Stomach (tissue), 9 donors: ENCODE data around the gene TRIM29. TPM values are rescaled to one million over a fixed set of nuclear protein-coding genes. Genes with fewer than 3 reads are reported as not detected.

ENCODE experiments used
- DNase-seq, 2 donors: peaks; one replicate each; pipeline versions ENCODE4 v3.0.0 to v3.0.0-alpha.2; 2013 to 2019
- H3K27ac ChIP-seq, 5 donors: fragments of 200-600 bp in 4 of 5; sonication (generic) in 4 of 5; one replicate each; pipeline ENCODE4 v1.5.1; 2013 to 2019; ENCODE audit warnings: mild to moderate bottlenecking in 1 of 5, moderate library complexity in 1 of 5
- H3K27me3 ChIP-seq, 3 donors: fragments of 200-600 bp; sonication (generic); one replicate each; pipeline ENCODE4 v1.5.1; 2017 to 2019; ENCODE audit warnings: mixed run types in 1 of 3
- H3K36me3 ChIP-seq, 4 donors: fragments of 200-600 bp; sonication (generic); 1 replicate in 3 of 4; 2 replicates in 1 of 4; pipeline ENCODE4 v1.5.1; 2016 to 2019
- H3K4me1 ChIP-seq, 4 donors: fragments of 200-600 bp; sonication (generic); one replicate each; pipeline ENCODE4 v1.5.1; 2016 to 2019
- H3K4me3 ChIP-seq, 4 donors: fragments of 200-600 bp; sonication (generic) in 3 of 4; one replicate each; pipeline ENCODE4 v1.5.1; 2016 to 2019; ENCODE audit warnings: mild to moderate bottlenecking in 1 of 4
- H3K9me3 ChIP-seq, 4 donors: fragments of 200-600 bp; sonication (generic); one replicate each; pipeline ENCODE4 v1.5.1; 2016 to 2019
- EP300 ChIP-seq: sonication (generic); formaldehyde crosslinking; IDR thresholded peaks from one replicate; pipeline ENCODE4 v1.6.1; 2017; ENCODE audit warnings: antibody characterized with exemption
- POLR2A ChIP-seq, 4 donors: fragments of 450-650 bp; IDR thresholded peaks; one replicate each; pipeline ENCODE4 v1.6.1; 2016; ENCODE audit warnings: antibody characterized with exemption in 4 of 4, control low read depth in 2 of 4, mild to moderate bottlenecking in 1 of 4, moderate library complexity in 1 of 4
- POLR2AphosphoS5 ChIP-seq, 3 donors: sonication (generic); formaldehyde crosslinking; IDR thresholded peaks; one replicate each; pipeline ENCODE4 v1.6.1; 2016; ENCODE audit warnings: antibody characterized with exemption in 3 of 3
- WGBS, 5 donors: extraction: QIAGEN DNeasy Blood & Tissue Kit in 3 of 5; methylation state at CpG; one replicate each; pipeline versions ENCODE4 v1.1.5 to v1.1.7; 2013 to 2018; 5-methylcytosine and 5-hydroxymethylcytosine counted together
- intact Hi-C: fragments of 100-400 bp; cut with DNase I; formaldehyde crosslinking; loops from one replicate; pipeline ENCODE4 v1.15.1; 2023; ENCODE audit warnings: low total_unique reads
- polyA plus RNA-seq, 3 donors: library from polyadenylated mRNA; stranded (reverse); fragments of 200-250 nt; gene quantifications; one replicate each; pipeline ENCODE4 v1.2.3, GENCODE V29; 2013
- total RNA-seq, 5 donors: library from RNA; depleted of rRNA; stranded (reverse); fragments of >200 nt; gene quantifications; one replicate each; pipeline versions ENCODE4 v1.1.0 to v1.2.3, GENCODE V29; 2014 to 2016
- TF ChIP-seq, protein P1 (sequence below), 7 experiments: fragments of 450-650 bp in 4 of 7; fragments of 200-600 bp in 3 of 7; sonication (generic) in 3 of 7; IDR thresholded peaks; one replicate each; pipeline ENCODE4 v1.5.1; 2016 to 2019; ENCODE audit warnings: antibody characterized with exemption in 7 of 7, control low read depth in 2 of 7, mild to moderate bottlenecking in 1 of 7
- donor health status: healthy with polysubstance abuse.
- donor health status: Bipolar disorder and iron deficiency.
- donor health status: healthy.

TRIM29 gene
- total and polyA plus RNA-seq, 8 donors: 1.4 to 287 (median 2.2) TPM; not detected in 2

DNA sequence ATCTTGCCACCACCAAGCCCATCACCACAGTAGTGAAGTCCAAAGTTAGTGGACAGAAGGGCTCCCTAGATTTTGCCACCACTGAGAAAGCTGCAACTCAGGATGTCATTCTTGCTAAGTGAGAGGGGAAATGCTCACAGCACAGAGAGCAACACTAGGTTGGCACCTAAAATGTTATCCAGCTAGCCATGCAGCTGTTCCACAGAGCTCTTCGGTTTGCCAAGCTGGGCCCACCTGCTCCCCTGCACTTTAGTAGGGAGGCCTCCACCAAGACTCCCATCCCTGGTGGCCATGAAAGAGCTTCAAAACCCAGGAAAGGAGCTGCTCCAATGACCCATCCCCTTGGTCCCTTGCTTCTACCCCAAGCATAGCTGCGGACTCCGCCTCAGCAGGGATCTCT, 63.8 kb downstream of the TRIM29 start:
- H3K27ac ChIP-seq: no peak overlapping the region
- no peak for DNase-seq
- peaks cover 0 to 4% (median 0%) of the 10 kb centered on the region in 4 donors for H3K4me1 ChIP-seq
- no peaks in the 10 kb centered on the region for H3K9me3 ChIP-seq
- peaks cover 0 to 14% (median 7%) of the 10 kb centered on the region in 3 donors for H3K27me3 ChIP-seq
- WGBS, 5 donors: 89 to 100% (median 93%) methylated on average over 3 of the region's 3 CpGs
- intact Hi-C loops: no loop called here
- no peak overlapping the region for H3K4me3 ChIP-seq
- TF ChIP-seq POLR2AphosphoS5 (IDR thresholded peaks at IDR 0.05) (no peak), EP300 (no peak), POLR2A (IDR thresholded peaks at IDR 0.05) (no peak)
- TF ChIP-seq, protein P1, sequence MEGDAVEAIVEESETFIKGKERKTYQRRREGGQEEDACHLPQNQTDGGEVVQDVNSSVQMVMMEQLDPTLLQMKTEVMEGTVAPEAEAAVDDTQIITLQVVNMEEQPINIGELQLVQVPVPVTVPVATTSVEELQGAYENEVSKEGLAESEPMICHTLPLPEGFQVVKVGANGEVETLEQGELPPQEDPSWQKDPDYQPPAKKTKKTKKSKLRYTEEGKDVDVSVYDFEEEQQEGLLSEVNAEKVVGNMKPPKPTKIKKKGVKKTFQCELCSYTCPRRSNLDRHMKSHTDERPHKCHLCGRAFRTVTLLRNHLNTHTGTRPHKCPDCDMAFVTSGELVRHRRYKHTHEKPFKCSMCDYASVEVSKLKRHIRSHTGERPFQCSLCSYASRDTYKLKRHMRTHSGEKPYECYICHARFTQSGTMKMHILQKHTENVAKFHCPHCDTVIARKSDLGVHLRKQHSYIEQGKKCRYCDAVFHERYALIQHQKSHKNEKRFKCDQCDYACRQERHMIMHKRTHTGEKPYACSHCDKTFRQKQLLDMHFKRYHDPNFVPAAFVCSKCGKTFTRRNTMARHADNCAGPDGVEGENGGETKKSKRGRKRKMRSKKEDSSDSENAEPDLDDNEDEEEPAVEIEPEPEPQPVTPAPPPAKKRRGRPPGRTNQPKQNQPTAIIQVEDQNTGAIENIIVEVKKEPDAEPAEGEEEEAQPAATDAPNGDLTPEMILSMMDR (IDR thresholded peaks at IDR 0.05): no peak
- H3K36me3 ChIP-seq: no peaks in the 10 kb centered on the region

GRCh38 chr11:120073196-120073595, 64.7 kb downstream of the TRIM29 start:
- no peaks in the 10 kb centered on the region for H3K9me3 ChIP-seq
- peaks cover 0 to 1% (median 0%) of the 10 kb centered on the region in 4 donors for H3K4me1 ChIP-seq
- intact Hi-C loops: no loop called here
- no peak overlapping the region for H3K4me3 ChIP-seq
- H3K27me3 ChIP-seq: peaks cover 0 to 15% (median 9%) of the 10 kb centered on the region in 3 donors
- H3K27ac ChIP-seq: no peak overlapping the region
- TF ChIP-seq, protein P1 (IDR thresholded peaks at IDR 0.05): no peak
- TF ChIP-seq POLR2AphosphoS5 (IDR thresholded peaks at IDR 0.05): no peak
- no peak for TF ChIP-seq POLR2A (IDR thresholded peaks at IDR 0.05)
- TF ChIP-seq EP300: no peak
- H3K36me3 ChIP-seq: no peaks in the 10 kb centered on the region
- WGBS, 5 donors: 77 to 85% (median 82%) methylated on average over 16 of the region's 16 CpGs
- no peak for DNase-seq

GRCh38 chr11:120068114-120068573, 69.8 kb downstream of the TRIM29 start:
- intact Hi-C loops: no loop called here
- no peak overlapping the region for H3K4me3 ChIP-seq
- TF ChIP-seq, protein P1 (IDR thresholded peaks at IDR 0.05): no peak
- TF ChIP-seq POLR2A (IDR thresholded peaks at IDR 0.05) (no peak), POLR2AphosphoS5 (IDR thresholded peaks at IDR 0.05) (no peak), EP300 (no peak)
- 37 to 56% (median 41%) methylated on average over 8 of the region's 8 CpGs for whole genome bisulfite sequencing, 5 donors
- peaks cover 0 to 25% (median 9%) of the 10 kb centered on the region in 3 donors for H3K27me3 ChIP-seq
- no peaks in the 10 kb centered on the region for H3K9me3 ChIP-seq
- DNase-seq: peak in 1 of 2 donors; percentile 70
- no peak overlapping the region for H3K27ac ChIP-seq
- H3K36me3 ChIP-seq: no peaks in the 10 kb centered on the region
- H3K4me1 ChIP-seq: no peaks in the 10 kb centered on the region

DNA sequence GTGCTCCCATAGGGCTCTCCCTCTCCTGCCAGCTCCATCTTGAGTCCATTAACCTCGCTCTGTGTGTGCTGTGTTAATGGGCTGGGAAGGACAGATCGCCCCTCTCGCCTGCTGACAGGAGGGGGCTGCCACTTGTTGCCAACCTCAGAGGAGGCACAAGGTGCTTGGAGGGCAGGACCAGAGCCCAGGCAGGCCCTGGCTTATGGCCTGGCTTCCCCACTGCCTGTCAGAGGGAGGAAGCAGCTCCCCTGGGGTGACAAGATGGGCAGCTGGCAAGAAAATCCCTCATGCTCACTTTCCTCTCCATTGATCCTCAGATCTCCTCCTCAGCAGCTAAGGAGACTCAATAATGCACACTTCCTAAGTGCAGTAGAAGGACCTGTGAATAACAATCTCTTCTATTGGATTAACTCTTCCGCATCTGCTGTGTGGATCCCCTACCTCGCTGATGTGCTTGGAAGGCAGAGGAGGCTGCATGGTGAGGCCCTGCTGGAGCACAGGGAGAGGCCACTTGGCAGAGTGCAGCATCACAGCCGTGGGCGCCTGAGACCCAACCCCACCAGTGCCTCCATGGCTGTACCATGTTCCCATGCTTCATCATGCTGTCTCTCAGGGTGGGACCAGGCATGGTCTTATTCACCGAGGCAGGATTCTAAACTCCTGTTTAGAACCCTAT, 70.3 kb downstream of the TRIM29 start:
- Histone ChIP-seq H3K27me3 (peaks cover 0 to 31% (median 9%) of the 10 kb centered on the region in 3 donors), H3K27ac (no peak overlapping the region), H3K36me3 (no peaks in the 10 kb centered on the region), H3K4me1 (peaks cover 0 to 2% (median 0%) of the 10 kb centered on the region in 4 donors), H3K9me3 (no peaks in the 10 kb centered on the region), H3K4me3 (no peak overlapping the region)
- intact Hi-C loops: no loop called here
- TF ChIP-seq, protein P1 (IDR thresholded peaks at IDR 0.05): no peak
- TF ChIP-seq POLR2A (IDR thresholded peaks at IDR 0.05) (no peak), POLR2AphosphoS5 (IDR thresholded peaks at IDR 0.05) (no peak), EP300 (no peak)
- 61 to 69% (median 66%) methylated on average over 8 of the region's 8 CpGs for WGBS, 5 donors
- DNase-seq: no peak
